ENCODE data around the gene PPM1J. TPM values are rescaled to one million over a fixed set of nuclear protein-coding genes. Genes with fewer than 3 reads are reported as not detected.
A peak's percentile ranks its signal among the peaks of the same experiment; 100 is the strongest.

The PPM1J gene
- total and polyA plus RNA-seq, 9 of the 15 experiments (the other 6 are each of a cell fraction or from before 2014, with no cell fraction given) = 0.25 to 10.5 (median 4.2) TPM

DNA sequence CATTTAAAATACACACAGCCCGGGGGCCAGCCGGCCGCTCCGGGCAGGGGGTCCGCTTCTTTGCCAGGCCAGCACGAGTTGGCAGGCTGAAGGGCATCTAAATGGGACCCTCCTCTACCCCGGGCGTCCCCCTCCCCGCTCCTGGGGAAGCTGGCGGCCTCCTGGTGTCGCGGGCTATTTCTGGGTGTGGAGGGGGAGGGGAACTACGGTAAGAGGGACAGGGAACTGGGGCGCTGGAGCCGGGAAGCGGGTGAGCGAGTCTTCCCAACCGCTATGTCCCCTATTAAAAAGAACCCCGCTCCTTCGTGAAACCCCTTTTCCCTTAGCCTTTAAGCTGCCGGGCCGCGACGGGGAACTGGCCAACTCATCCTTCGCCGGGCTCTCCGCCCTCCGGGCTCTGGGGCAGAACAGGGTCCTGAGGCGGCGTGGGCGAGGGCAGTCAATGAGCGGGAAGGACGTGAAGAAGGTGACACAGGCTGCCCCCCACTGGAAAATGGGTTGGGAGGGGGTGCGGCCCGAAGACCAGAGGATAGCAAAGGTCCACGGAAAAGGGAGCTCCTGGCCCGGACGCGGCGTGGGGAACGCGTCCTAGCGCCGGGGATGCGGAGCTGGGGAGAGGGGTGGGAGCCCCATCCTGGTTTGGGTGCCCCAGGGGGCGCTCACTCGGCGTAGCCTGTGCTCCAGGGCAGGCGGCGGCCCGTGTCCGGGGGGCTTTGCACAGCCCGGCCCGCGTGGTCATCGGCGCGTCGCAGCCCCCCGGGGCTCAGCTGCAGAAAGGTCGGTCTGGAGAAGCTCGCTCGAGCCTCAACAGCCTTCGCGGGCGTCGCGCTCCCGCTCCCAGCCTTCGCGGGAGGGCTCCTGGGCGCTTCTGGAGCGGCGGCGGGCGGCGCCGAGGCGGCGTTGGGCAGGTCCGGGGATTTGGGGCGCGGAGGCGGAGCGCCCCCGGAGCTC, 544 bp downstream of the PPM1J start (continued):
- TF ChIP-seq, protein P1, sequence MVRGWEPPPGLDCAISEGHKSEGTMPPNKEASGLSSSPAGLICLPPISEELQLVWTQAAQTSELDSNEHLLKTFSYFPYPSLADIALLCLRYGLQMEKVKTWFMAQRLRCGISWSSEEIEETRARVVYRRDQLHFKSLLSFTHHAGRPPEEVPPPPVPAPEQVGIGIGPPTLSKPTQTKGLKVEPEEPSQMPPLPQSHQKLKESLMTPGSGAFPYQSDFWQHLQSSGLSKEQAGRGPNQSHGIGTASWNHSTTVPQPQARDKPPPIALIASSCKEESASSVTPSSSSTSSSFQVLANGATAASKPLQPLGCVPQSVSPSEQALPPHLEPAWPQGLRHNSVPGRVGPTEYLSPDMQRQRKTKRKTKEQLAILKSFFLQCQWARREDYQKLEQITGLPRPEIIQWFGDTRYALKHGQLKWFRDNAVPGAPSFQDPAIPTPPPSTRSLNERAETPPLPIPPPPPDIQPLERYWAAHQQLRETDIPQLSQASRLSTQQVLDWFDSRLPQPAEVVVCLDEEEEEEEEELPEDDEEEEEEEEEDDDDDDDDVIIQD (CRISPR knock-in tag; IDR thresholded peaks at IDR 0.05) = no peak
- TF ChIP-seq, protein P2, sequence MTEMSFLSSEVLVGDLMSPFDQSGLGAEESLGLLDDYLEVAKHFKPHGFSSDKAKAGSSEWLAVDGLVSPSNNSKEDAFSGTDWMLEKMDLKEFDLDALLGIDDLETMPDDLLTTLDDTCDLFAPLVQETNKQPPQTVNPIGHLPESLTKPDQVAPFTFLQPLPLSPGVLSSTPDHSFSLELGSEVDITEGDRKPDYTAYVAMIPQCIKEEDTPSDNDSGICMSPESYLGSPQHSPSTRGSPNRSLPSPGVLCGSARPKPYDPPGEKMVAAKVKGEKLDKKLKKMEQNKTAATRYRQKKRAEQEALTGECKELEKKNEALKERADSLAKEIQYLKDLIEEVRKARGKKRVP (CRISPR knock-in tag; IDR thresholded peaks at IDR 0.05) = no peak
- TF ChIP-seq ZFPM2 (CRISPR knock-in tag; IDR thresholded peaks at IDR 0.05) (no peak), MTF1 (CRISPR knock-in tag; IDR thresholded peaks at IDR 0.05; ENCODE audit: borderline replicate concordance) (no peak), ZBTB17 (CRISPR knock-in tag; IDR thresholded peaks at IDR 0.05) (no peak), ZNF830 (CRISPR knock-in tag; IDR thresholded peaks at IDR 0.05) (no peak), SETDB1 (IDR thresholded peaks at IDR 0.05; ENCODE audit: low read length) (no peak)
- TF ChIP-seq, protein P3, sequence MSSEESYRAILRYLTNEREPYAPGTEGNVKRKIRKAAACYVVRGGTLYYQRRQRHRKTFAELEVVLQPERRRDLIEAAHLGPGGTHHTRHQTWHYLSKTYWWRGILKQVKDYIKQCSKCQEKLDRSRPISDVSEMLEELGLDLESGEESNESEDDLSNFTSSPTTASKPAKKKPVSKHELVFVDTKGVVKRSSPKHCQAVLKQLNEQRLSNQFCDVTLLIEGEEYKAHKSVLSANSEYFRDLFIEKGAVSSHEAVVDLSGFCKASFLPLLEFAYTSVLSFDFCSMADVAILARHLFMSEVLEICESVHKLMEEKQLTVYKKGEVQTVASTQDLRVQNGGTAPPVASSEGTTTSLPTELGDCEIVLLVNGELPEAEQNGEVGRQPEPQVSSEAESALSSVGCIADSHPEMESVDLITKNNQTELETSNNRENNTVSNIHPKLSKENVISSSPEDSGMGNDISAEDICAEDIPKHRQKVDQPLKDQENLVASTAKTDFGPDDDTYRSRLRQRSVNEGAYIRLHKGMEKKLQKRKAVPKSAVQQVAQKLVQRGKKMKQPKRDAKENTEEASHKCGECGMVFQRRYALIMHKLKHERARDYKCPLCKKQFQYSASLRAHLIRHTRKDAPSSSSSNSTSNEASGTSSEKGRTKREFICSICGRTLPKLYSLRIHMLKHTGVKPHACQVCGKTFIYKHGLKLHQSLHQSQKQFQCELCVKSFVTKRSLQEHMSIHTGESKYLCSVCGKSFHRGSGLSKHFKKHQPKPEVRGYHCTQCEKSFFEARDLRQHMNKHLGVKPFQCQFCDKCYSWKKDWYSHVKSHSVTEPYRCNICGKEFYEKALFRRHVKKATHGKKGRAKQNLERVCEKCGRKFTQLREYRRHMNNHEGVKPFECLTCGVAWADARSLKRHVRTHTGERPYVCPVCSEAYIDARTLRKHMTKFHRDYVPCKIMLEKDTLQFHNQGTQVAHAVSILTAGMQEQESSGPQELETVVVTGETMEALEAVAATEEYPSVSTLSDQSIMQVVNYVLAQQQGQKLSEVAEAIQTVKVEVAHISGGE (CRISPR knock-in tag; IDR thresholded peaks at IDR 0.05) = no peak
- TF ChIP-seq, protein P4, sequence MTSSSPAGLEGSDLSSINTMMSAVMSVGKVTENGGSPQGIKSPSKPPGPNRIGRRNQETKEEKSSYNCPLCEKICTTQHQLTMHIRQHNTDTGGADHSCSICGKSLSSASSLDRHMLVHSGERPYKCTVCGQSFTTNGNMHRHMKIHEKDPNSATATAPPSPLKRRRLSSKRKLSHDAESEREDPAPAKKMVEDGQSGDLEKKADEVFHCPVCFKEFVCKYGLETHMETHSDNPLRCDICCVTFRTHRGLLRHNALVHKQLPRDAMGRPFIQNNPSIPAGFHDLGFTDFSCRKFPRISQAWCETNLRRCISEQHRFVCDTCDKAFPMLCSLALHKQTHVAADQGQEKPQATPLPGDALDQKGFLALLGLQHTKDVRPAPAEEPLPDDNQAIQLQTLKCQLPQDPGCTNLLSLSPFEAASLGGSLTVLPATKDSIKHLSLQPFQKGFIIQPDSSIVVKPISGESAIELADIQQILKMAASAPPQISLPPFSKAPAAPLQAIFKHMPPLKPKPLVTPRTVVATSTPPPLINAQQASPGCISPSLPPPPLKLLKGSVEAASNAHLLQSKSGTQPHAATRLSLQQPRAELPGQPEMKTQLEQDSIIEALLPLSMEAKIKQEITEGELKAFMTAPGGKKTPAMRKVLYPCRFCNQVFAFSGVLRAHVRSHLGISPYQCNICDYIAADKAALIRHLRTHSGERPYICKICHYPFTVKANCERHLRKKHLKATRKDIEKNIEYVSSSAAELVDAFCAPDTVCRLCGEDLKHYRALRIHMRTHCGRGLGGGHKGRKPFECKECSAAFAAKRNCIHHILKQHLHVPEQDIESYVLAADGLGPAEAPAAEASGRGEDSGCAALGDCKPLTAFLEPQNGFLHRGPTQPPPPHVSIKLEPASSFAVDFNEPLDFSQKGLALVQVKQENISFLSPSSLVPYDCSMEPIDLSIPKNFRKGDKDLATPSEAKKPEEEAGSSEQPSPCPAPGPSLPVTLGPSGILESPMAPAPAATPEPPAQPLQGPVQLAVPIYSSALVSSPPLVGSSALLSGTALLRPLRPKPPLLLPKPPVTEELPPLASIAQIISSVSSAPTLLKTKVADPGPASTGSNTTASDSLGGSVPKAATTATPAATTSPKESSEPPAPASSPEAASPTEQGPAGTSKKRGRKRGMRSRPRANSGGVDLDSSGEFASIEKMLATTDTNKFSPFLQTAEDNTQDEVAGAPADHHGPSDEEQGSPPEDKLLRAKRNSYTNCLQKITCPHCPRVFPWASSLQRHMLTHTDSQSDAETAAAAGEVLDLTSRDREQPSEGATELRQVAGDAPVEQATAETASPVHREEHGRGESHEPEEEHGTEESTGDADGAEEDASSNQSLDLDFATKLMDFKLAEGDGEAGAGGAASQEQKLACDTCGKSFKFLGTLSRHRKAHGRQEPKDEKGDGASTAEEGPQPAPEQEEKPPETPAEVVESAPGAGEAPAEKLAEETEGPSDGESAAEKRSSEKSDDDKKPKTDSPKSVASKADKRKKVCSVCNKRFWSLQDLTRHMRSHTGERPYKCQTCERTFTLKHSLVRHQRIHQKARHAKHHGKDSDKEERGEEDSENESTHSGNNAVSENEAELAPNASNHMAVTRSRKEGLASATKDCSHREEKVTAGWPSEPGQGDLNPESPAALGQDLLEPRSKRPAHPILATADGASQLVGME (CRISPR knock-in tag; IDR thresholded peaks at IDR 0.05) = no peak
- TF ChIP-seq, protein P5, sequence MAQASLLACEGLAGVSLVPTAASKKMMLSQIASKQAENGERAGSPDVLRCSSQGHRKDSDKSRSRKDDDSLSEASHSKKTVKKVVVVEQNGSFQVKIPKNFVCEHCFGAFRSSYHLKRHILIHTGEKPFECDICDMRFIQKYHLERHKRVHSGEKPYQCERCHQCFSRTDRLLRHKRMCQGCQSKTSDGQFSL (CRISPR knock-in tag; IDR thresholded peaks at IDR 0.05) = 0 out of 2 replicates have a peak, but pooled peaks have one; percentile 22
- TF ChIP-seq, protein P5 (tag; IDR thresholded peaks at IDR 0.05) = no peak
